Left colon (tissue), 2 donors: ENCODE measurements around the gene ARHGAP24. TPM values are rescaled to one million over a fixed set of nuclear protein-coding genes. Genes with fewer than 3 reads are reported as not detected.
A peak's percentile ranks its signal among the peaks of the same experiment; 100 is the strongest.
"Not testable (repeated sequence)": the region's sequence is repeated elsewhere in the genome, so short reads cannot be mapped to it uniquely, and the experiment has no call there.

Experiments used
- ATAC-seq: fragments of 200-7000 bp; cut with Tn5 transposase; one replicate; pipeline ENCODE4 v1.9.1; 2020; ENCODE audit warnings: mild to moderate bottlenecking, moderate library complexity
- DNase-seq, 2 donors: peaks; one replicate each; pipeline ENCODE4 v3.0.0-alpha.2; 2020
- intact Hi-C, 2 donors: fragments of 100-400 bp; cut with DNase I in 1 of 2; cut with micrococcal nuclease in 1 of 2; formaldehyde crosslinking; loops; one replicate each; pipeline versions ENCODE4 v1.11.2 to v1.14.0; 2022; cut with DNase I, micrococcal nuclease
- total RNA-seq, 2 donors: library from RNA; stranded (reverse); fragmentation: NEBNext Ultra II Directional; extraction: Animal tissue kit (Norgen Biotek cat#: 25700); gene quantifications; one replicate each; pipeline ENCODE4 v1.2.1, GENCODE V29; 2021
- donor health status: DM: no; HTN: no; CAD: no.
- donor health status: DM: yes; HTN: yes; CAD: no.

The ARHGAP24 gene
- total RNA-seq, 2 donors from 2014 or later: 6.0 to 7.0 TPM

GRCh38 chr4:85940151-85940550 is 465.2 kb downstream of the ARHGAP24 start:
- ATAC-seq (no peak), DNase-seq (no peak)
- intact Hi-C loops: no loop called here

- ATAC-seq: no peak
- intact Hi-C loops: no loop called here
- DNase-seq: no peak
These were observed 467.2 kb downstream of the ARHGAP24 start for GRCh38 chr4:85942107-85942506.

GRCh38 chr4:85946821-85947220 is 471.9 kb downstream of the ARHGAP24 start:
- intact Hi-C loops: no loop called here
- DNase-seq (no peak), ATAC-seq (no peak)

- DNase-seq (no peak), ATAC-seq (no peak)
- intact Hi-C loops: no loop called here
These were observed 476.1 kb downstream of the ARHGAP24 start for GRCh38 chr4:85951099-85951498.

- ATAC-seq (peak; percentile 67), DNase-seq (no peak)
- intact Hi-C loops: no loop called here
These were observed 477.6 kb downstream of the ARHGAP24 start for GRCh38 chr4:85952528-85952927.

GRCh38 chr4:85952972-85953650 is 478.2 kb downstream of the ARHGAP24 start:
- intact Hi-C loops: no loop called here
- DNase-seq (no peak), ATAC-seq (no peak)

GRCh38 chr4:85953651-85954018 is 478.7 kb downstream of the ARHGAP24 start:
- ATAC-seq: no peak
- intact Hi-C loops: no loop called here
- DNase-seq: no peak

- DNase-seq: no peak
- ATAC-seq: no peak
- intact Hi-C loops: no loop called here
These were observed 480.8 kb downstream of the ARHGAP24 start for GRCh38 chr4:85955620-85956292.

- intact Hi-C loops: no loop called here
- ATAC-seq (no peak), DNase-seq (no peak)
These were observed 481.5 kb downstream of the ARHGAP24 start for GRCh38 chr4:85956293-85956945.

- DNase-seq: no peak
- ATAC-seq: no peak
- intact Hi-C loops: loop anchor here in 1 of 2 donors (10.0 kb wide), 1 partner anchor 167 kb away; no protein-coding TSS in a partner anchor
These were observed 486.9 kb downstream of the ARHGAP24 start for GRCh38 chr4:85961887-85962286.

DNA sequence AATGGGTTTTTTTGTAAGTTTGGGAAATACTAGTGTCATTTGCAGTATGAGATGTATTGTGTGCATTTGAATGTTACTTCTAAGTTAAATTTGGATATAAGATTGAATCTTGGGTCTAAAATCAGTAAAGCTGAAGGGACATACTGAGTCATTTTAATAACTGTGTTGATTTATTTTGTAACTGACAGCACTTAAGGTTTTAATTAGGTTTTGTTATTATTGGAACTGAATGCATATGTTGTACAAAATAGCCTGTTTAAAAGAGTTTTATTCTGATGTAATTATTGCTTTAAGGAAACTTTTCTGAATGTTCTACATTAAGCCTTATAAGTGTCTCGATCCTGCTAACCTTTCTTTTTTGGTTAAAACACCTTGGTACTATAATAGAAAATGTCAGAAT is 488.3 kb downstream of the ARHGAP24 start:
- intact Hi-C loops: loop anchor here in 1 of 2 donors (10.0 kb wide), 1 partner anchor 168 kb away; no protein-coding TSS in a partner anchor
- ATAC-seq (no peak), DNase-seq (no peak)

- intact Hi-C loops: loop anchor here in 1 of 2 donors (10.0 kb wide), 1 partner anchor 169 kb away; no protein-coding TSS in a partner anchor
- peak; percentile 76 for ATAC-seq
- no peak for DNase-seq
These were observed 489.3 kb downstream of the ARHGAP24 start for GRCh38 chr4:85964298-85964697.

DNA sequence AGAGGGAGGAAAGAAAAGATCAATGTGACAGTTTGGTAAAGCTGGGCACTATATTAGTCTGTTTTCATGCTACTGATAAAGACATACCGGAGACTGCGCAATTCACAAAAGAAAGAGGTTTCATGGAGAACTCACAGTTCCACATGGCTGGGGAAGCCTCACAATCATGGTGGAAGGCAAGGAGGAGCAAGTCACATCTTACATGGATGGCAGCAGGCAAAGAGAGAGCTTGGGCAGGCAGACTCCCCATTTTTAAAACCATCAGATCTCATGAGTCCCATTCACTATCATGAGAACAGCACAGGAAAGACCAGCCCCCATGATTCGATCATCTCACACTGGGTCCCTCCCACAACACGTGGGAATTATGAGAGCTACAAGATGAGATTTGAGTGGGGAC is 490.1 kb downstream of the ARHGAP24 start:
- intact Hi-C loops: loop anchor here in 1 of 2 donors (5.0 to 10.0 kb wide), 2 partner anchors 170 to 818 kb away; no protein-coding TSS in a partner anchor
- ATAC-seq, DNase-seq: not testable (repeated sequence)

DNA sequence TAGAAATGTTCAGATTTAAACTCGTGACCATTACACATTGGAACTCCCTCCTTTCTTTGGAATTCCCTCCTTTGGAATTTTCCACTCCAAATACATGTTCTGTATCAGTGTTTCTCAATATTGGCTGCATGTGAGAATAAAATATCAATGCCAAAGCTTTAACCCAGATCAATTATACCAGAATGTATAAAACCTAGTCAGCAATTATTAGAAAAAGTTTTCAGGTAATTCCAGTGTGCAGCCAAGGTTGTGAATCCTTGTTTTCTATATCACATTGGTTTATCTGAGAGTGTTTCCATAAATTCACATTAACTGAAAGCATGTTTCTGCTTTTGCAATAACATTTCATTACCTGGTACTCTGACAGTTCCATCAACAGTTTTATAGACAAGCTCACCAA is 490.6 kb downstream of the ARHGAP24 start:
- ATAC-seq (no peak), DNase-seq (no peak)
- intact Hi-C loops: loop anchor here in 1 of 2 donors (5.0 to 10.0 kb wide), 2 partner anchors 171 to 818 kb away; no protein-coding TSS in a partner anchor

DNA sequence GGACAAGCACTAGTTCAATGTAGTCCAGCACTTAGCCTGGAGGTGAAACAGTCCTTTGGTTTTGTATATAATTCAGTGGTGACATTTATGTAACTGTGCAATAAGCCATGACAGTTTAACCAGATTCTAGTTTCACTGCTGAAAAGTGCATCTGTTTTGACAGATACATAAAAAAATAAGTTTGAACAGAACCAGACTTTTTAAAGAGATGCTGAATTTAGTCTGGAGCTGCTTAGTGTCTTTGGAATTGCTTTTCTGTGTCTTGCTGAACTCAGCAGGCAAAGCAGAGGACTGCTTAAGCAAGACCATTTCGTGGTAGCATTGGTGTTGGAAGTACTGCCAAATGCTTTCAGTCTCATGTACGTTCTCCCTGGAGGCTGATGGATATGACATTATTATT is 491.4 kb downstream of the ARHGAP24 start:
- ATAC-seq: no peak
- DNase-seq: no peak
- intact Hi-C loops: loop anchor here in 1 of 2 donors (5.0 to 10.0 kb wide), 2 partner anchors 172 to 819 kb away; no protein-coding TSS in a partner anchor

- intact Hi-C loops: loop anchor here in 1 of 2 donors (5.0 to 10.0 kb wide), 2 partner anchors 173 to 821 kb away; no protein-coding TSS in a partner anchor
- ATAC-seq (no peak), DNase-seq (no peak)
These were observed 492.9 kb downstream of the ARHGAP24 start for GRCh38 chr4:85967872-85968271.

- ATAC-seq (peak; percentile 63), DNase-seq (no peak)
- intact Hi-C loops: loop anchor here in 1 of 2 donors (5.0 to 10.0 kb wide), 2 partner anchors 174 to 822 kb away; no protein-coding TSS in a partner anchor
These were observed 494.2 kb downstream of the ARHGAP24 start for GRCh38 chr4:85968945-85969819.

DNA sequence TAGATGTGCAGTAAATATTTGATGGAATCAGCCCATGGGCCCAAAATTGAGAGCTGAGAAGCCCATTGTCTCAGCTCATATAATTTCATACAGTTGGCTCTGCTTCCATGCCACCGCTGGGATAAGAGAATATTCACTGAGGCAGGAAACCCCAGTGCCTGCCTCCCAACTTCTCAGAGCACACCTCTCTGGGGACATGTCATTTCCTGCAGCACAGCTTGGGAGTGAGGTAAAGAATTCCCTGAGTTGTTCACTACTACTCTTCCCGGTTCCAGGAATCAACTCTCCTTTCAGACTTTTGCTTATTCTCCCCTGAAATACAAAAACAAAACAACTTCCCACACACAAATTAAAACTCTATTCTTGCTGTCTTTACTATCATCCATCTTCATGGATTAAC is 495.6 kb downstream of the ARHGAP24 start:
- intact Hi-C loops: no loop called here
- no peak for DNase-seq
- no peak for ATAC-seq

GRCh38 chr4:85979276-85979675 is 504.3 kb downstream of the ARHGAP24 start:
- DNase-seq (no peak), ATAC-seq (no peak)
- intact Hi-C loops: no loop called here
